Measurements from ENCODE around the gene SLC12A3. TPM values are rescaled to one million over a fixed set of nuclear protein-coding genes. Genes with fewer than 3 reads are reported as not detected.
A peak's percentile ranks its signal among the peaks of the same experiment; 100 is the strongest.
"Not testable (repeated sequence)": the region's sequence is repeated elsewhere in the genome, so short reads cannot be mapped to it uniquely, and the experiment has no call there.

SLC12A3 gene
- total and polyA plus RNA-seq, 2 donors (not counting 1 experiment from before 2014, with no cell fraction given): not detected

GRCh38 chr16:56865394-56866062 is 521 bp downstream of the SLC12A3 start:
- Histone ChIP-seq H3K4me2 (ENCODE audit: extremely low read depth, insufficient read depth, low read length) (no peak overlapping the region), H3K9ac (ENCODE audit: insufficient read depth, low read length) (no peak overlapping the region), H3K27ac (ENCODE audit: insufficient read depth, low read length) (no peak overlapping the region), H3K4me3 (replicated peaks in 1 of 4; ENCODE audit: control extremely low read depth in 1 of 4, insufficient read depth in 1 of 4, low read depth in 3 of 4, low read length in 4 of 4) (no peak overlapping the region), H3K4me1 (ENCODE audit: control insufficient read depth, extremely low read depth, insufficient read depth, low read length) (no peaks in the 10 kb centered on the region), H3K36me3 (ENCODE audit: control insufficient read depth, insufficient read depth, low read length) (no peaks in the 10 kb centered on the region), H3K79me2 (ENCODE audit: control insufficient read depth, insufficient read depth, low read length) (no peaks in the 10 kb centered on the region), H2AFZ (ENCODE audit: low read length) (no peak overlapping the region), H4K20me1 (ENCODE audit: control insufficient read depth, extremely low read depth, insufficient read depth, low read length) (no peaks in the 10 kb centered on the region), H3K27me3 (ENCODE audit: control insufficient read depth, insufficient read depth, low read length) (no peaks in the 10 kb centered on the region), H3K9me3 (ENCODE audit: control insufficient read depth, insufficient read depth, low read depth, low read length) (no peaks in the 10 kb centered on the region)
- DNase-seq (ENCODE audit: low read depth in 2 of 2): no peak
- no peak for TF ChIP-seq CTCF (conservative IDR thresholded peaks at IDR 0.05 in 1 of 2, IDR thresholded peaks at IDR 0.05 in 1 of 2; ENCODE audit: low read depth in 1 of 2, low read length in 2 of 2)
- no peak for TF ChIP-seq EZH2 (IDR thresholded peaks at IDR 0.05; ENCODE audit: low read length, missing control alignments)

- no peaks in the 10 kb centered on the region for H4K20me1 ChIP-seq (ENCODE audit: control insufficient read depth, extremely low read depth, insufficient read depth, low read length)
- H3K27ac ChIP-seq (ENCODE audit: insufficient read depth, low read length): no peak overlapping the region
- TF ChIP-seq EZH2 (IDR thresholded peaks at IDR 0.05; ENCODE audit: low read length, missing control alignments): no peak
- TF ChIP-seq CTCF (conservative IDR thresholded peaks at IDR 0.05 in 1 of 2, IDR thresholded peaks at IDR 0.05 in 1 of 2; ENCODE audit: low read depth in 1 of 2, low read length in 2 of 2): peak; percentile 65 to 79
- H3K36me3 ChIP-seq (ENCODE audit: control insufficient read depth, insufficient read depth, low read length): no peaks in the 10 kb centered on the region
- H3K4me3 ChIP-seq (replicated peaks in 1 of 4; ENCODE audit: control extremely low read depth in 1 of 4, insufficient read depth in 1 of 4, low read depth in 3 of 4, low read length in 4 of 4): no peak overlapping the region
- no peak overlapping the region for H3K4me2 ChIP-seq (ENCODE audit: extremely low read depth, insufficient read depth, low read length)
- H3K4me1 ChIP-seq (ENCODE audit: control insufficient read depth, extremely low read depth, insufficient read depth, low read length): no peaks in the 10 kb centered on the region
- H2AFZ ChIP-seq (ENCODE audit: low read length): peak overlapping the region; percentile 54
- H3K9ac ChIP-seq (ENCODE audit: insufficient read depth, low read length): no peak overlapping the region
- H3K79me2 ChIP-seq (ENCODE audit: control insufficient read depth, insufficient read depth, low read length): no peaks in the 10 kb centered on the region
- no peaks in the 10 kb centered on the region for H3K9me3 ChIP-seq (ENCODE audit: control insufficient read depth, insufficient read depth, low read depth, low read length)
- H3K27me3 ChIP-seq (ENCODE audit: control insufficient read depth, insufficient read depth, low read length): no peaks in the 10 kb centered on the region
- peak; percentile 50 to 78 for DNase-seq (ENCODE audit: low read depth in 2 of 2)
Measured at GRCh38 chr16:56866955-56867830, 2.2 kb downstream of the SLC12A3 start.

GRCh38 chr16:56868175-56868574 is 3.2 kb downstream of the SLC12A3 start:
- Histone ChIP-seq H3K9ac (ENCODE audit: insufficient read depth, low read length) (no peak overlapping the region), H3K27me3 (ENCODE audit: control insufficient read depth, insufficient read depth, low read length) (no peaks in the 10 kb centered on the region), H3K79me2 (ENCODE audit: control insufficient read depth, insufficient read depth, low read length) (no peaks in the 10 kb centered on the region), H3K4me2 (ENCODE audit: extremely low read depth, insufficient read depth, low read length) (no peak overlapping the region), H3K9me3 (ENCODE audit: control insufficient read depth, insufficient read depth, low read depth, low read length) (no peaks in the 10 kb centered on the region), H4K20me1 (ENCODE audit: control insufficient read depth, extremely low read depth, insufficient read depth, low read length) (no peaks in the 10 kb centered on the region), H3K4me1 (ENCODE audit: control insufficient read depth, extremely low read depth, insufficient read depth, low read length) (no peaks in the 10 kb centered on the region), H2AFZ (ENCODE audit: low read length) (no peak overlapping the region), H3K27ac (ENCODE audit: insufficient read depth, low read length) (no peak overlapping the region), H3K36me3 (ENCODE audit: control insufficient read depth, insufficient read depth, low read length) (no peaks in the 10 kb centered on the region), H3K4me3 (replicated peaks in 1 of 4; ENCODE audit: control extremely low read depth in 1 of 4, insufficient read depth in 1 of 4, low read depth in 3 of 4, low read length in 4 of 4) (no peak overlapping the region)
- no peak for DNase-seq (ENCODE audit: low read depth in 2 of 2)
- no peak for TF ChIP-seq EZH2 (IDR thresholded peaks at IDR 0.05; ENCODE audit: low read length, missing control alignments)

GRCh38 chr16:56868766-56869165 is 3.8 kb downstream of the SLC12A3 start:
- H3K4me2 ChIP-seq (ENCODE audit: extremely low read depth, insufficient read depth, low read length); H3K36me3 ChIP-seq (ENCODE audit: control insufficient read depth, insufficient read depth, low read length); H4K20me1 ChIP-seq (ENCODE audit: control insufficient read depth, extremely low read depth, insufficient read depth, low read length); DNase-seq (ENCODE audit: low read depth in 2 of 2); H3K4me3 ChIP-seq (replicated peaks in 1 of 4; ENCODE audit: control extremely low read depth in 1 of 4, insufficient read depth in 1 of 4, low read depth in 3 of 4, low read length in 4 of 4); H2AFZ ChIP-seq (ENCODE audit: low read length); H3K9me3 ChIP-seq (ENCODE audit: control insufficient read depth, insufficient read depth, low read depth, low read length); H3K27ac ChIP-seq (ENCODE audit: insufficient read depth, low read length); H3K9ac ChIP-seq (ENCODE audit: insufficient read depth, low read length); H3K4me1 ChIP-seq (ENCODE audit: control insufficient read depth, extremely low read depth, insufficient read depth, low read length); H3K79me2 ChIP-seq (ENCODE audit: control insufficient read depth, insufficient read depth, low read length); H3K27me3 ChIP-seq (ENCODE audit: control insufficient read depth, insufficient read depth, low read length): not testable (repeated sequence)

Data from fibroblast of lung (primary cell).